ENCODE data around the gene SEMA4G.

Gene SEMA4G

DNA sequence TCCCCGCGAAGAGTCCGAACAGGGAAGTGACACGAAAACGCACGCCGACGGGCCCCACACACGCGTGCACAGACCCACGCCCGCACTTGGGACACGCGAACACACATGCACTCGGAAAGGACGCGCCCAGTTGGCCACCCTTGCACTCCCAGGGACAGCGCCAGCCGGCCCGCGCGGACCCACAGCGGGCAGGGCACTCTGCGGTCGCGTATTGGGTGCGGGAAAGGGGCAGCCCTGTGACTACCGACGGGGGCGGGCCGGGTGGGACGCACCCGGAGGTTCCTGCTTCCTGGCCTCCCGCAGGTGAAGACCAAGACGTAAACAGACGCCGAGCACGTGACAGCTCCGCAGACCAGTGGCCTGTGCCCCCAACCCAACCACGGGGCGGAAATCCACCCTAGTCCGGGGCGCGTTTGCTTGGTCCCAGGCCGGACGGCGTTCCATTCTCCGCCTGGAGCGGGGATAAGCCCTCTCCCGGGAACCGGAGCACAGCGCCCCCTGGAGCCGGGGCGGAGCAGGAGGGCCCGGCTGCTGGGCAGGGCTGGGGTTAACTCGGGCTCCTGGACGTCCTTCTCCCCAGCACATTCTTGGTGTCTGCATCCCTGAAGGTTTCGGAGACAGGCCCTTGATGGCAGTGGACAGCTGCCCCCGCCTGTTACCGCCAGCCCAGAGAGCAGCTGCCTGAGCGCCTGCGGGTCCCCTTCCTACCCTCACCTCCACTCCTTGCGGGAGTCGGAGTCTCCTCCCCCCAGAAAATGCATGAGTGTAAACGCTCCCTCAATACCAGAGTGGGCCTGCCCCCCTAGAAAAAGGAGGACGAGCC is 28.3 kb downstream of the SEMA4G start (continued):
- TF ChIP-seq, protein P1, sequence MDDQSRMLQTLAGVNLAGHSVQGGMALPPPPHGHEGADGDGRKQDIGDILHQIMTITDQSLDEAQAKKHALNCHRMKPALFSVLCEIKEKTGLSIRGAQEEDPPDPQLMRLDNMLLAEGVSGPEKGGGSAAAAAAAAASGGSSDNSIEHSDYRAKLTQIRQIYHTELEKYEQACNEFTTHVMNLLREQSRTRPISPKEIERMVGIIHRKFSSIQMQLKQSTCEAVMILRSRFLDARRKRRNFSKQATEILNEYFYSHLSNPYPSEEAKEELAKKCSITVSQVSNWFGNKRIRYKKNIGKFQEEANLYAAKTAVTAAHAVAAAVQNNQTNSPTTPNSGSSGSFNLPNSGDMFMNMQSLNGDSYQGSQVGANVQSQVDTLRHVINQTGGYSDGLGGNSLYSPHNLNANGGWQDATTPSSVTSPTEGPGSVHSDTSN (CRISPR knock-in tag; IDR thresholded peaks at IDR 0.05), result no peak
- no peak for TF ChIP-seq RBAK (tag by site-specific recombination; IDR thresholded peaks at IDR 0.05)
- no peak for TF ChIP-seq ZNF560 (tag by site-specific recombination; IDR thresholded peaks at IDR 0.05; ENCODE audit: borderline replicate concordance)
- TF ChIP-seq ZNF350 (tag by site-specific recombination; IDR thresholded peaks at IDR 0.05), result no peak
- TF ChIP-seq, protein P2, sequence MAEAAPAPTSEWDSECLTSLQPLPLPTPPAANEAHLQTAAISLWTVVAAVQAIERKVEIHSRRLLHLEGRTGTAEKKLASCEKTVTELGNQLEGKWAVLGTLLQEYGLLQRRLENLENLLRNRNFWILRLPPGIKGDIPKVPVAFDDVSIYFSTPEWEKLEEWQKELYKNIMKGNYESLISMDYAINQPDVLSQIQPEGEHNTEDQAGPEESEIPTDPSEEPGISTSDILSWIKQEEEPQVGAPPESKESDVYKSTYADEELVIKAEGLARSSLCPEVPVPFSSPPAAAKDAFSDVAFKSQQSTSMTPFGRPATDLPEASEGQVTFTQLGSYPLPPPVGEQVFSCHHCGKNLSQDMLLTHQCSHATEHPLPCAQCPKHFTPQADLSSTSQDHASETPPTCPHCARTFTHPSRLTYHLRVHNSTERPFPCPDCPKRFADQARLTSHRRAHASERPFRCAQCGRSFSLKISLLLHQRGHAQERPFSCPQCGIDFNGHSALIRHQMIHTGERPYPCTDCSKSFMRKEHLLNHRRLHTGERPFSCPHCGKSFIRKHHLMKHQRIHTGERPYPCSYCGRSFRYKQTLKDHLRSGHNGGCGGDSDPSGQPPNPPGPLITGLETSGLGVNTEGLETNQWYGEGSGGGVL (tag by site-specific recombination; IDR thresholded peaks at IDR 0.05), result no peak; the same call in 1 of the 2 replicates
- TF ChIP-seq YY1 (tag by site-specific recombination; IDR thresholded peaks at IDR 0.05), result 0 out of 2 replicates have a peak, but pooled peaks have one; percentile 16
- peak; percentile 39; the same call in 1 of the 2 replicates for TF ChIP-seq GLI4 (tag by site-specific recombination; IDR thresholded peaks at IDR 0.05)
- TF ChIP-seq TCF7L2 (IDR thresholded peaks at IDR 0.05; ENCODE audit: borderline replicate concordance, low read depth, low read length), result no peak
- no peak for TF ChIP-seq ZNF776 (tag by site-specific recombination; IDR thresholded peaks at IDR 0.05; ENCODE audit: borderline replicate concordance)
- no peak for TF ChIP-seq ZFP41 (tag by site-specific recombination; IDR thresholded peaks at IDR 0.05; ENCODE audit: borderline replicate concordance)
- TF ChIP-seq, protein P3, sequence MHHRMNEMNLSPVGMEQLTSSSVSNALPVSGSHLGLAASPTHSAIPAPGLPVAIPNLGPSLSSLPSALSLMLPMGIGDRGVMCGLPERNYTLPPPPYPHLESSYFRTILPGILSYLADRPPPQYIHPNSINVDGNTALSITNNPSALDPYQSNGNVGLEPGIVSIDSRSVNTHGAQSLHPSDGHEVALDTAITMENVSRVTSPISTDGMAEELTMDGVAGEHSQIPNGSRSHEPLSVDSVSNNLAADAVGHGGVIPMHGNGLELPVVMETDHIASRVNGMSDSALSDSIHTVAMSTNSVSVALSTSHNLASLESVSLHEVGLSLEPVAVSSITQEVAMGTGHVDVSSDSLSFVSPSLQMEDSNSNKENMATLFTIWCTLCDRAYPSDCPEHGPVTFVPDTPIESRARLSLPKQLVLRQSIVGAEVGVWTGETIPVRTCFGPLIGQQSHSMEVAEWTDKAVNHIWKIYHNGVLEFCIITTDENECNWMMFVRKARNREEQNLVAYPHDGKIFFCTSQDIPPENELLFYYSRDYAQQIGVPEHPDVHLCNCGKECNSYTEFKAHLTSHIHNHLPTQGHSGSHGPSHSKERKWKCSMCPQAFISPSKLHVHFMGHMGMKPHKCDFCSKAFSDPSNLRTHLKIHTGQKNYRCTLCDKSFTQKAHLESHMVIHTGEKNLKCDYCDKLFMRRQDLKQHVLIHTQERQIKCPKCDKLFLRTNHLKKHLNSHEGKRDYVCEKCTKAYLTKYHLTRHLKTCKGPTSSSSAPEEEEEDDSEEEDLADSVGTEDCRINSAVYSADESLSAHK (tag by site-specific recombination; IDR thresholded peaks at IDR 0.05), result peak; percentile 12; the same call in 1 of the 2 replicates
- no peak for TF ChIP-seq ZNF670 (tag by site-specific recombination; IDR thresholded peaks at IDR 0.05; ENCODE audit: low read depth)
- peak; percentile 15 for TF ChIP-seq ZFP69B (tag by site-specific recombination; IDR thresholded peaks at IDR 0.05)
- TF ChIP-seq, protein P4, sequence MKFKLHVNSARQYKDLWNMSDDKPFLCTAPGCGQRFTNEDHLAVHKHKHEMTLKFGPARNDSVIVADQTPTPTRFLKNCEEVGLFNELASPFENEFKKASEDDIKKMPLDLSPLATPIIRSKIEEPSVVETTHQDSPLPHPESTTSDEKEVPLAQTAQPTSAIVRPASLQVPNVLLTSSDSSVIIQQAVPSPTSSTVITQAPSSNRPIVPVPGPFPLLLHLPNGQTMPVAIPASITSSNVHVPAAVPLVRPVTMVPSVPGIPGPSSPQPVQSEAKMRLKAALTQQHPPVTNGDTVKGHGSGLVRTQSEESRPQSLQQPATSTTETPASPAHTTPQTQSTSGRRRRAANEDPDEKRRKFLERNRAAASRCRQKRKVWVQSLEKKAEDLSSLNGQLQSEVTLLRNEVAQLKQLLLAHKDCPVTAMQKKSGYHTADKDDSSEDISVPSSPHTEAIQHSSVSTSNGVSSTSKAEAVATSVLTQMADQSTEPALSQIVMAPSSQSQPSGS (tag by site-specific recombination; IDR thresholded peaks at IDR 0.05; ENCODE audit: low read depth), result no peak
- no peak for TF ChIP-seq ZNF747 (tag by site-specific recombination; IDR thresholded peaks at IDR 0.05)
- no peak for TF ChIP-seq ZNF473 (tag by site-specific recombination; IDR thresholded peaks at IDR 0.05)
- no peak for TF ChIP-seq HOXA7 (CRISPR knock-in tag; IDR thresholded peaks at IDR 0.05; ENCODE audit: borderline replicate concordance)
- no peak; the same call in 1 of the 2 replicates for TF ChIP-seq OVOL3 (tag by site-specific recombination; IDR thresholded peaks at IDR 0.05)
- no peak for TF ChIP-seq ZNF112 (tag by site-specific recombination; IDR thresholded peaks at IDR 0.05)
- no peak for TF ChIP-seq ZNF513 (tag by site-specific recombination; IDR thresholded peaks at IDR 0.05)
- no peak for TF ChIP-seq SCRT1 (tag by site-specific recombination; IDR thresholded peaks at IDR 0.05; ENCODE audit: borderline replicate concordance)
- peak; percentile 81; the same call in 1 of the 2 replicates for TF ChIP-seq ZNF777 (tag by site-specific recombination; IDR thresholded peaks at IDR 0.05; ENCODE audit: borderline replicate concordance)
- TF ChIP-seq ZBTB7A (tag by site-specific recombination; IDR thresholded peaks at IDR 0.05; ENCODE audit: low read depth), result peak; percentile 45; the same call in 1 of the 2 replicates
- peak; percentile 24; the same call in 1 of the 2 replicates for TF ChIP-seq ZBTB10 (tag by site-specific recombination; IDR thresholded peaks at IDR 0.05)
- no peak; the same call in 1 of the 2 replicates for TF ChIP-seq KLF9 (tag by site-specific recombination; IDR thresholded peaks at IDR 0.05; ENCODE audit: low read depth)
- no peak for TF ChIP-seq ZNF146 (tag by site-specific recombination; IDR thresholded peaks at IDR 0.05)
- peak; percentile 81 for TF ChIP-seq ZNF600 (tag by site-specific recombination; IDR thresholded peaks at IDR 0.05)
- TF ChIP-seq ZNF23 (tag by site-specific recombination; IDR thresholded peaks at IDR 0.05; ENCODE audit: borderline replicate concordance), result no peak

Measured in HEK293 (cell line).